ENCODE measurements around the gene SLC29A1.

- TF ChIP-seq EZH2phosphoT487 (IDR thresholded peaks at IDR 0.05; ENCODE audit: low read depth) (no peak), CTCF (IDR thresholded peaks at IDR 0.05; ENCODE audit: low read depth, low read length) (no peak)
Observed at GRCh38 chr6:44258921-44259320, 35.5 kb downstream of the SLC29A1 start.
